ENCODE measurements around the gene PIK3C2B. TPM values are rescaled to one million over a fixed set of nuclear protein-coding genes. Genes with fewer than 3 reads are reported as not detected.
"Not testable (repeated sequence)": the region's sequence is repeated elsewhere in the genome, so short reads cannot be mapped to it uniquely, and the experiment has no call there.

Gene PIK3C2B
- polyA plus RNA-seq, 1 donor (not counting 4 experiments of a cell fraction or from before 2014, with no cell fraction given): 5.4 TPM

- peaks cover 36% of the 10 kb centered on the region for H3K79me2 ChIP-seq (ENCODE audit: control insufficient read depth, insufficient read depth, low read length)
Observed at GRCh38 chr1:204524986-204525385, 30.4 kb upstream of the PIK3C2B start.

GRCh38 chr1:204523605-204524215 lies 29.1 kb upstream of the PIK3C2B start:
- DNase-seq (ENCODE audit: low read depth, low spot score): no peak
- Histone ChIP-seq H3K36me3 (ENCODE audit: control insufficient read depth in 2 of 2, extremely low read depth in 1 of 2, insufficient read depth in 2 of 2, low read length in 2 of 2) (peaks cover 12 to 21% of the 10 kb centered on the region in 2 experiments), H3K4me2 (ENCODE audit: control insufficient read depth, extremely low read depth, insufficient read depth, low read depth, low read length) (no peak overlapping the region), H3K9me3 (ENCODE audit: control insufficient read depth, low read depth, low read length) (peaks cover 5% of the 10 kb centered on the region), H3K9ac (ENCODE audit: control insufficient read depth, extremely low read depth, insufficient read depth, low read length) (no peak overlapping the region), H3K9me1 (ENCODE audit: control insufficient read depth, extremely low read depth, insufficient read depth, low read length) (no peaks in the 10 kb centered on the region), H3K27me3 (ENCODE audit: control insufficient read depth, extremely low read depth, insufficient read depth, low read length) (no peaks in the 10 kb centered on the region), H3K4me3 (ENCODE audit: control insufficient read depth in 2 of 3, extremely low read depth in 1 of 3, insufficient read depth in 2 of 3, low read depth in 1 of 3, low read length in 3 of 3) (no peak overlapping the region), H2AFZ (ENCODE audit: control insufficient read depth, low read length) (no peak overlapping the region), H3K27ac (ENCODE audit: control insufficient read depth, insufficient read depth, low read length) (peak overlapping the region; percentile 56), H3K4me1 (ENCODE audit: control insufficient read depth, extremely low read depth, insufficient read depth, low read length) (peaks cover 28% of the 10 kb centered on the region), H4K20me1 (ENCODE audit: control insufficient read depth, extremely low read depth, insufficient read depth, low read length) (peaks cover 5% of the 10 kb centered on the region), H3K79me2 (ENCODE audit: control insufficient read depth, insufficient read depth, low read length) (peaks cover 47% of the 10 kb centered on the region)
- no peak for FAIRE-seq
- dilution Hi-C loops (cut with MboI; ENCODE audit: extremely low pct_ligation_motif_present, low sequenced_read_pairs): no loop called here
- no peak for TF ChIP-seq EZH2 (IDR thresholded peaks at IDR 0.05; ENCODE audit: low read length)
- TF ChIP-seq CTCF (optimal IDR thresholded peaks at IDR 0.05 in 1 of 3, IDR thresholded peaks at IDR 0.05 in 1 of 3, conservative IDR thresholded peaks at IDR 0.05 in 1 of 3; ENCODE audit: extremely low read depth in 1 of 3, insufficient read depth in 2 of 3, low read length in 3 of 3): no peak

More at GRCh38 chr1:204524986-204525385, 30.4 kb upstream of the PIK3C2B start:
- dilution Hi-C loops (cut with MboI; ENCODE audit: extremely low pct_ligation_motif_present, low sequenced_read_pairs): no loop called here
- peaks cover 5% of the 10 kb centered on the region for H4K20me1 ChIP-seq (ENCODE audit: control insufficient read depth, extremely low read depth, insufficient read depth, low read length)
- H2AFZ ChIP-seq (ENCODE audit: control insufficient read depth, low read length): no peak overlapping the region
- peaks cover 5% of the 10 kb centered on the region for H3K9me3 ChIP-seq (ENCODE audit: control insufficient read depth, low read depth, low read length)
- no peaks in the 10 kb centered on the region for H3K9me1 ChIP-seq (ENCODE audit: control insufficient read depth, extremely low read depth, insufficient read depth, low read length)
- TF ChIP-seq EZH2 (IDR thresholded peaks at IDR 0.05; ENCODE audit: low read length): no peak
- peak in 1 of 3 experiments; percentile 13 for TF ChIP-seq CTCF (optimal IDR thresholded peaks at IDR 0.05 in 1 of 3, IDR thresholded peaks at IDR 0.05 in 1 of 3, conservative IDR thresholded peaks at IDR 0.05 in 1 of 3; ENCODE audit: extremely low read depth in 1 of 3, insufficient read depth in 2 of 3, low read length in 3 of 3)
- no peaks in the 10 kb centered on the region for H3K27me3 ChIP-seq (ENCODE audit: control insufficient read depth, extremely low read depth, insufficient read depth, low read length)
- no peak for FAIRE-seq
- no peak overlapping the region for H3K4me3 ChIP-seq (ENCODE audit: control insufficient read depth in 2 of 3, extremely low read depth in 1 of 3, insufficient read depth in 2 of 3, low read depth in 1 of 3, low read length in 3 of 3)
- H3K27ac ChIP-seq (ENCODE audit: control insufficient read depth, insufficient read depth, low read length): peak overlapping the region; percentile 39
- H3K4me1 ChIP-seq (ENCODE audit: control insufficient read depth, extremely low read depth, insufficient read depth, low read length): peaks cover 28% of the 10 kb centered on the region
- DNase-seq (ENCODE audit: low read depth, low spot score): no peak
- peaks cover 15 to 28% of the 10 kb centered on the region in 2 experiments for H3K36me3 ChIP-seq (ENCODE audit: control insufficient read depth in 2 of 2, extremely low read depth in 1 of 2, insufficient read depth in 2 of 2, low read length in 2 of 2)
- H3K9ac ChIP-seq (ENCODE audit: control insufficient read depth, extremely low read depth, insufficient read depth, low read length): no peak overlapping the region
- peak overlapping the region; percentile 11 for H3K4me2 ChIP-seq (ENCODE audit: control insufficient read depth, extremely low read depth, insufficient read depth, low read depth, low read length)

GRCh38 chr1:204521941-204522521 lies 27.4 kb upstream of the PIK3C2B start:
- DNase-seq (ENCODE audit: low read depth, low spot score); H3K9me3 ChIP-seq (ENCODE audit: control insufficient read depth, low read depth, low read length); FAIRE-seq; H3K4me3 ChIP-seq (ENCODE audit: control insufficient read depth in 2 of 3, extremely low read depth in 1 of 3, insufficient read depth in 2 of 3, low read depth in 1 of 3, low read length in 3 of 3); H4K20me1 ChIP-seq (ENCODE audit: control insufficient read depth, extremely low read depth, insufficient read depth, low read length); H3K9ac ChIP-seq (ENCODE audit: control insufficient read depth, extremely low read depth, insufficient read depth, low read length); H3K9me1 ChIP-seq (ENCODE audit: control insufficient read depth, extremely low read depth, insufficient read depth, low read length); H3K27me3 ChIP-seq (ENCODE audit: control insufficient read depth, extremely low read depth, insufficient read depth, low read length); H3K4me2 ChIP-seq (ENCODE audit: control insufficient read depth, extremely low read depth, insufficient read depth, low read depth, low read length); dilution Hi-C loops (cut with MboI; ENCODE audit: extremely low pct_ligation_motif_present, low sequenced_read_pairs); H2AFZ ChIP-seq (ENCODE audit: control insufficient read depth, low read length): not testable (repeated sequence)
- Histone ChIP-seq H3K27ac (ENCODE audit: control insufficient read depth, insufficient read depth, low read length) (peak overlapping the region; percentile 67), H3K36me3 (ENCODE audit: control insufficient read depth in 2 of 2, extremely low read depth in 1 of 2, insufficient read depth in 2 of 2, low read length in 2 of 2) (peaks cover 10 to 23% of the 10 kb centered on the region in 2 experiments), H3K79me2 (ENCODE audit: control insufficient read depth, insufficient read depth, low read length) (peaks cover 64% of the 10 kb centered on the region), H3K4me1 (ENCODE audit: control insufficient read depth, extremely low read depth, insufficient read depth, low read length) (peaks cover 28% of the 10 kb centered on the region)

Data from keratinocyte (primary cell).